Measurements from ENCODE around the gene PUM2.

DNA sequence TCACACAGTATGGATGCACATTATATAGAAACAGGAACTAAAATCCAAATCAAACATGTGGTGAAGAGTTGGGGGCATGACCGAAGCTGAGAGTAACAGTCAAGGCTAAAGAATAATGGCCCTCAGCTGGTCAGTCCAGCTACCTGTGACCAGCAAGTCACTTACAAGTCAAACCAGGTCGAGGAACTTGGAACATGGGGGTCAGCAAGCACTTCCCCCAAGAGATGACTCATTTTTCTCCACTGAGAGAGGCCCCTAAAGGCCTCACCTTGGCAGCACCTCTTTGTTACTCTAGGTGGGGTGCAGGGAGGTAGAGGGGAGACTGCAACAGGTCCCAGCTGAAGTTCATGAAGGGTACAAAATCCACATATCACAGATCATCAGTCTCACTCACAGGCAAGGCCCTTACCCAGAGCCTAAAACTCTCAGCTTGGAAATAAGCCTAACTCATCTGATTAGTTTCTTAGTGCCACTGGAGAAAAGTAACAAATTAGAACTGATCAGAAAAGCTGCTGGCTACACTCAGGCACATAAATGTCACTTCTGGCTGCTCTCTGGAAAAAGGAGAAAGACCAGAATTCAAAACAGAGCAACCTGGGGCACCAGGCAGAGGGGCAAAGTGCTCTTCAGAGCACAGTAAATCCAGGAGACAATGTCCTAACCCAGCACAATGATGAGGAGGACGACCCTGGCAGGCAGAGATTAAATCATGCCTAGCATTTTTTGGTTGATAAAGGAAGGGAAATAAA, 129.7 kb downstream of the PUM2 start:
- TF ChIP-seq EZH2 (IDR thresholded peaks at IDR 0.05) (no peak), POLR2AphosphoS5 (IDR thresholded peaks at IDR 0.05; ENCODE audit: borderline replicate concordance, low read depth, low read length) (no peak), FOXP2 (optimal IDR thresholded peaks at IDR 0.05; ENCODE audit: control extremely low read depth, extremely low read length, insufficient read depth) (no peak)
